GM23338 (cell line): Measurements from ENCODE around the gene SLC37A1. TPM values are rescaled to one million over a fixed set of nuclear protein-coding genes. Genes with fewer than 3 reads are reported as not detected.

Source experiments
- ATAC-seq: fragments of 200-7000 bp; cut with Tn5 transposase; 3 replicates; pipeline ENCODE4 v1.9.1; 2020
- DNase-seq: peaks from one replicate; pipeline ENCODE4 v3.0.0-alpha.2; 2015; ENCODE audit warnings: low spot score
- H2AFZ ChIP-seq: fragments of 200-600 bp; sonication (generic); 2 replicates; pipeline ENCODE4 v1.8.0; 2016; ENCODE audit warnings: antibody characterized with exemption, mild to moderate bottlenecking, moderate library complexity
- H3F3A ChIP-seq: fragments of 200-600 bp; sonication (generic); replicated peaks from 2 replicates; pipeline ENCODE4 v1.8.0; 2017; ENCODE audit warnings: antibody characterized with exemption, mixed run types, low read depth
- H3K27ac ChIP-seq: fragments of 200-600 bp; sonication (generic); 2 replicates; pipeline ENCODE4 v1.6.1; 2016; ENCODE audit warnings: low read depth
- H3K27me3 ChIP-seq: fragments of 200-600 bp; sonication (generic); 2 replicates; pipeline ENCODE4 v1.8.0; 2016; ENCODE audit warnings: mild to moderate bottlenecking, mixed run types, moderate library complexity; ENCODE audit not compliant: insufficient read depth
- H3K36me3 ChIP-seq: fragments of 200-600 bp; sonication (generic); 2 replicates; pipeline ENCODE4 v1.8.0; 2016; ENCODE audit warnings: mild to moderate bottlenecking; ENCODE audit not compliant: insufficient read depth
- H3K4me1 ChIP-seq: fragments of 200-600 bp; sonication (generic); 2 replicates; pipeline ENCODE4 v1.8.0; 2016; ENCODE audit warnings: mild to moderate bottlenecking, moderate library complexity; ENCODE audit not compliant: insufficient read depth
- H3K4me2 ChIP-seq: fragments of 200-600 bp; sonication (generic); 2 replicates; pipeline ENCODE4 v1.7.1; 2017; ENCODE audit warnings: mixed run types
- H3K4me3 ChIP-seq: fragments of 200-600 bp; sonication (generic); 2 replicates; pipeline ENCODE4 v1.6.1; 2016; ENCODE audit warnings: mixed run types
- H3K79me2 ChIP-seq: fragments of 200-600 bp; sonication (generic); replicated peaks from 2 replicates; pipeline ENCODE4 v1.8.0; 2017; ENCODE audit warnings: mild to moderate bottlenecking; ENCODE audit not compliant: insufficient read depth
- H3K9me2 ChIP-seq: fragments of 200-600 bp; sonication (generic); 2 replicates; pipeline ENCODE4 v1.8.0; 2017; ENCODE audit not compliant: insufficient read depth
- H4K20me1 ChIP-seq: fragments of 200-600 bp; sonication (generic); replicated peaks from 2 replicates; pipeline ENCODE4 v1.8.0; 2017; ENCODE audit warnings: mild to moderate bottlenecking; ENCODE audit not compliant: insufficient read depth
- H3K27ac Mint-ChIP-seq: 2 replicates; pipeline ENCODE4 v1.8.0; 2020; ENCODE audit warnings: inconsistent platforms, mild to moderate bottlenecking, moderate library complexity, mixed read lengths
- H3K27me3 Mint-ChIP-seq: 3 replicates; pipeline ENCODE4 v1.8.0; 2022; ENCODE audit warnings: low read depth, mild to moderate bottlenecking, moderate library complexity, mixed read lengths, inconsistent platforms; ENCODE audit not compliant: insufficient read depth, poor library complexity
- H3K36me3 Mint-ChIP-seq: 3 replicates; pipeline ENCODE4 v1.8.0; 2021; ENCODE audit warnings: low read depth, mild to moderate bottlenecking, inconsistent platforms, moderate library complexity, mixed read lengths
- H3K4me1 Mint-ChIP-seq: 3 replicates; pipeline ENCODE4 v1.8.0; 2020; ENCODE audit warnings: mild to moderate bottlenecking, inconsistent platforms, mixed read lengths
- H3K4me3 Mint-ChIP-seq: 3 replicates; pipeline ENCODE4 v1.8.0; 2021; ENCODE audit warnings: moderate library complexity, mild to moderate bottlenecking, inconsistent platforms, mixed read lengths
- H3K9me3 Mint-ChIP-seq: 3 replicates; pipeline ENCODE4 v1.8.0; 2020; ENCODE audit warnings: moderate library complexity, mild to moderate bottlenecking, inconsistent platforms, mixed read lengths
- CREB1 ChIP-seq: fragments of 250-450 bp; sonication (Bioruptor Pico); IDR thresholded peaks from 2 replicates; pipeline ENCODE4 v1.5.0; 2020; ENCODE audit warnings: low read depth, mild to moderate bottlenecking, moderate library complexity
- CTCF ChIP-seq, 2 experiments: fragments of 200-600 bp in 1 of 2; sonication (generic) in 1 of 2; conservative IDR thresholded peaks; 2 replicates each; pipeline versions ENCODE4 v1.5.1 to v1.6.1; 2016 to 2017; ENCODE audit warnings: antibody characterized with exemption in 2 of 2, low read depth in 2 of 2, mild to moderate bottlenecking in 2 of 2, moderate library complexity in 1 of 2
- ETS1 ChIP-seq: IDR thresholded peaks from 2 replicates; pipeline ENCODE4 v1.6.1; 2016; ENCODE audit warnings: antibody characterized with exemption
- EZH2 ChIP-seq: fragments of 200-600 bp; sonication (generic); IDR thresholded peaks from one replicate; pipeline ENCODE4 v1.8.0; 2017; ENCODE audit warnings: antibody characterized with exemption, mild to moderate bottlenecking, low read depth; ENCODE audit not compliant: unreplicated experiment
- EZH2phosphoT487 ChIP-seq: fragments of 200-600 bp; sonication (generic); IDR thresholded peaks from one replicate; pipeline ENCODE4 v1.8.1; 2018; ENCODE audit warnings: antibody characterized with exemption; ENCODE audit not compliant: unreplicated experiment
- JUNB ChIP-seq: IDR thresholded peaks from one replicate; pipeline ENCODE4 v1.6.1; 2016; ENCODE audit warnings: antibody characterized with exemption; ENCODE audit not compliant: unreplicated experiment
- NANOG ChIP-seq: IDR thresholded peaks from 2 replicates; pipeline ENCODE4 v1.6.1; 2016; ENCODE audit warnings: antibody characterized with exemption, borderline replicate concordance
- POLR2AphosphoS5 ChIP-seq: IDR thresholded peaks from 2 replicates; pipeline ENCODE4 v1.6.1; 2016; ENCODE audit warnings: antibody characterized with exemption, low read depth
- REST ChIP-seq: IDR thresholded peaks from one replicate; pipeline ENCODE4 v1.6.1; 2018; ENCODE audit warnings: antibody characterized with exemption; ENCODE audit not compliant: unreplicated experiment
- STAT1 ChIP-seq: IDR thresholded peaks from one replicate; pipeline ENCODE4 v1.6.1; 2016; ENCODE audit warnings: antibody characterized with exemption; ENCODE audit not compliant: unreplicated experiment
- ZNF114 ChIP-seq: fragments of 250-450 bp; sonication (Bioruptor Pico); IDR thresholded peaks from 2 replicates; pipeline ENCODE4 v1.5.0; 2020; ENCODE audit warnings: mild to moderate bottlenecking, moderate library complexity
- ZNF331 ChIP-seq: fragments of 250-450 bp; sonication (Bioruptor Pico); IDR thresholded peaks from 2 replicates; pipeline ENCODE4 v1.5.0; 2020; ENCODE audit warnings: low read depth, mild to moderate bottlenecking, moderate library complexity
- ZNF462 ChIP-seq: fragments of 250-450 bp; sonication (Bioruptor Pico); IDR thresholded peaks from 2 replicates; pipeline ENCODE4 v1.5.0; 2020; ENCODE audit warnings: mild to moderate bottlenecking, moderate library complexity
- polyA plus RNA-seq: library from polyadenylated mRNA; unstranded; fragments of >200 nt; fragmentation: Nextera tagmentation; extraction: Ambion mirVana; gene quantifications from 2 replicates; pipeline ENCODE4 v1.2.1, GENCODE V29; 2016
- total RNA-seq: library from RNA; depleted of rRNA; stranded (reverse); fragments of >200 nt; shearing (Covaris generic); gene quantifications from 2 replicates; pipeline ENCODE4 v1.2.3, GENCODE V29; 2014

The SLC37A1 gene
- total and polyA plus RNA-seq, 2 experiments from 2014 or later, result 14.0 to 30.3 TPM

- Mint-ChIP-seq H3K27ac (no peak overlapping the region), H3K9me3 (no peaks in the 10 kb centered on the region), H3K27me3 (peaks cover 8% of the 10 kb centered on the region), H3K36me3 (peaks cover 48% of the 10 kb centered on the region), H3K4me3 (no peak overlapping the region), H3K4me1 (no peaks in the 10 kb centered on the region; the same call in 1 of the 3 replicates)
- Histone ChIP-seq H3K27ac (no peak overlapping the region), H3K27me3 (no peaks in the 10 kb centered on the region), H3K36me3 (no peaks in the 10 kb centered on the region), H3F3A (no peaks in the 10 kb centered on the region), H3K4me3 (no peak overlapping the region), H4K20me1 (no peaks in the 10 kb centered on the region; the same call in 1 of the 2 replicates), H3K4me1 (no peaks in the 10 kb centered on the region), H3K79me2 (no peaks in the 10 kb centered on the region), H2AFZ (no peak overlapping the region), H3K9me2 (no peaks in the 10 kb centered on the region), H3K4me2 (no peak overlapping the region)
- no peak for ATAC-seq
- no peak for DNase-seq
- TF ChIP-seq ETS1 (no peak), STAT1 (no peak), CTCF (conservative IDR thresholded peaks at IDR 0.05; ENCODE audit: low read depth in 2 of 2) (no peak), CREB1 (CRISPR knock-in tag) (no peak), NANOG (no peak), EZH2 (no peak), POLR2AphosphoS5 (no peak), ZNF331 (CRISPR knock-in tag) (no peak), JUNB (no peak), ZNF114 (CRISPR knock-in tag) (no peak), REST (no peak), ZNF462 (CRISPR knock-in tag) (no peak), EZH2phosphoT487 (no peak)
These were observed 55.4 kb downstream of the SLC37A1 start for GRCh38 chr21:42568866-42569731.
